Breast epithelium (tissue), 3 donors: ENCODE results near the gene GNAQ.

Source experiments
- CTCF ChIP-seq, 3 donors: fragments of 450-650 bp; IDR thresholded peaks; one replicate each; pipeline ENCODE4 v1.5.1; 2016 to 2017; ENCODE audit warnings: antibody characterized with exemption in 3 of 3, mild to moderate bottlenecking in 3 of 3, moderate library complexity in 3 of 3
- POLR2A ChIP-seq: fragments of 450-650 bp; IDR thresholded peaks from one replicate; pipeline ENCODE4 v1.6.1; 2016; ENCODE audit warnings: antibody characterized with exemption, mild to moderate bottlenecking, moderate library complexity
- POLR2AphosphoS5 ChIP-seq, 3 donors: sonication (generic); formaldehyde crosslinking; IDR thresholded peaks; one replicate each; pipeline ENCODE4 v1.6.1; 2017; ENCODE audit warnings: antibody characterized with exemption in 3 of 3

- TF ChIP-seq POLR2A = no peak
- no peak for TF ChIP-seq CTCF (IDR thresholded peaks at IDR 0.05)
- TF ChIP-seq POLR2AphosphoS5 (IDR thresholded peaks at IDR 0.05) = no peak
Observed at GRCh38 chr9:77951369-77951768, 80.2 kb downstream of the GNAQ start.
